Measurements from ENCODE around the gene TEX264.

TEX264 gene

DNA sequence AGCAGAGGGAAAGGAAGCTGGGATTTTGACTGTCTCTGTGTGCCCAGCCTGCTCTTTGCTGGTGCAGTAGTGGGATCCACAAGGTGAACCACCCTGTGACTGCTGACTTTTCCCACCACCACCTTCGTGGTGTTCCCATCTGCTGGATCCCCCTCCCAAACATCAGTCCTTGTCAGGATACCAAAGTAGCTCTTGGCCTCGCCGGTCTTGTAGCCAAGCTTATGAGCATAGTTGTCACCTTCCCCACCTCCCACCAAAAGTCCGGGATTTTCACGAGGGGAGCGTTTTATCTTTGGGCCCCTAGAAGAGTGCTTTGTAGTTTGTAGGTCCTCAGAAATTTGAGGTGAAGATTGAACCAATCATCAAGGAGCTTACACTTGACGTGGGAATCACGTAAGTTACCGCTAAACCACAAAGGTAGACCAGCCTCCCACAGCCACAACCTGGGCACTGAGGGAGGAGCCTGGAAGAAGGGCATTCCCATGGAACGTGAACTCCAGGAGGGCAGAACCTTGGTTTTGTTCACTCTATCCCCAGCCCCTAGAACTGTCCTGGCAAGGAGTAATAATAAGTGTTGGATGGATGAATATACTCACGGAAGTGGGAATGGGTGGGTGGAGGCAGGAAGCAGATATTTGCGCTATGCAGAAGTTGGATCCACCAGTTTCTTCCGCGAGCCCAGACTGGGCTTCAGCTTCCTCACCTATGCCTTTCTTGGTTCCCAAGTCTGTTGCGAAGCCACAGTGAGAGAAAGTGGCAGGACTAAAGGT lies 814 bp upstream of the TEX264 start:
- Histone ChIP-seq H3K27ac (peak overlapping the region in 10 of 11 experiments; percentile 84 to 98 (median 93); a peak in 20 of 22 replicates), H4K20me1 (peaks cover 0 to 22% (median 0%) of the 10 kb centered on the region in 11 experiments; a peak in 2 of 22 replicates), H3K4me1 (peaks cover 46 to 86% (median 73%) of the 10 kb centered on the region in 10 experiments), H3K9ac (peak overlapping the region; percentile 86 to 98 (median 92)), H3K36me3 (peaks cover 5 to 43% (median 20%) of the 10 kb centered on the region in 11 experiments; a peak in 20 of 22 replicates), H3K4me2 (peak overlapping the region; percentile 84 to 99 (median 97)), H3K9me3 (replicated peaks in 1 of 11) (no peaks in the 10 kb centered on the region), H3K4me3 (peak overlapping the region; percentile 71 to 94 (median 82)), H3K27me3 (no peaks in the 10 kb centered on the region)
- no peak for TF ChIP-seq Cebpa-rat (IDR thresholded peaks at IDR 0.05)

DNA sequence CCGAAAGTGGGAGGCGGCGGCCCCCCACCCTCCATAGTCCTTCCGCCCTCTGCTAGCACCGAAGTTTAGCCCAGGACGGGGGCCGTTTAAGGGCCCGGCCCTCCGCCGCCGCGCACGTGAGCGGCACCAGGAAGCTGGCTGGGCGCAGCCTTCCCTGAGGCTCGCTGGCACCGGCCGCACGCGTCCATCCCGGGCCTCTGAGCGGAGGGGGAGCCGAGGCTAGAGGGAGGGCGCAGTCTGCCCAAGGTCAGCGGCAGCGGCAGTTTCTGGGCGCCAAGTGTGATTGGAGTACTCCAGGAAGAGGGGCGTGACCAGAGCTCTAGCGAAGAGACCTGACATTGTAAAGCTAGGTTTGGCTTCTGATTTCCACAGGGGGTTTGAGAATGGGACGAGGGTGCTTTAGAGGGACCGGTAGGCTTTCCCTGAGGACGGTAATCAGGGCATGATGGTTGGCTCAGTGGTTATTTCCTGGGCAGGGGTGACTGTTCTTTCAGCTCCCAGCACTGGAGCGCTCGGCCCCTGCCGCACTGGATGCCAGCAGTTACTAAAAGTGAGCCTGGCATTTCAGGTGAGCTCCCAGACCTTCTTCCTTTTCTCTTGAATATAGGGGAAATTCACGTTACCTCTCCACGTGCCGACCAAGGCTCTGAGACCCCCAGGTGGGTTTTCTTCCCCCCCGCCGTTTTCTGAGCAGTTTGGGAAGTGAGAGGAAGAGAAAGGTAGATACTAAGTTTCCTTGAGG lies 853 bp downstream of the TEX264 start:
- H4K20me1 ChIP-seq, result peaks cover 0 to 33% (median 0%) of the 10 kb centered on the region in 11 experiments; a peak in 3 of 22 replicates
- H3K9ac ChIP-seq, result peak overlapping the region; percentile 86 to 98 (median 92)
- H3K27ac ChIP-seq, result peak overlapping the region; percentile 68 to 98 (median 93)
- TF ChIP-seq Cebpa-rat (IDR thresholded peaks at IDR 0.05), result no peak
- peak overlapping the region; percentile 84 to 99 (median 97) for H3K4me2 ChIP-seq
- no peaks in the 10 kb centered on the region for H3K9me3 ChIP-seq (replicated peaks in 1 of 11)
- peak overlapping the region; percentile 71 to 94 (median 82) for H3K4me3 ChIP-seq
- H3K27me3 ChIP-seq, result no peaks in the 10 kb centered on the region
- peaks cover 13 to 45% (median 31%) of the 10 kb centered on the region in 11 experiments; a peak in 21 of 22 replicates for H3K36me3 ChIP-seq
- peaks cover 46 to 92% (median 84%) of the 10 kb centered on the region in 10 experiments for H3K4me1 ChIP-seq

DNA sequence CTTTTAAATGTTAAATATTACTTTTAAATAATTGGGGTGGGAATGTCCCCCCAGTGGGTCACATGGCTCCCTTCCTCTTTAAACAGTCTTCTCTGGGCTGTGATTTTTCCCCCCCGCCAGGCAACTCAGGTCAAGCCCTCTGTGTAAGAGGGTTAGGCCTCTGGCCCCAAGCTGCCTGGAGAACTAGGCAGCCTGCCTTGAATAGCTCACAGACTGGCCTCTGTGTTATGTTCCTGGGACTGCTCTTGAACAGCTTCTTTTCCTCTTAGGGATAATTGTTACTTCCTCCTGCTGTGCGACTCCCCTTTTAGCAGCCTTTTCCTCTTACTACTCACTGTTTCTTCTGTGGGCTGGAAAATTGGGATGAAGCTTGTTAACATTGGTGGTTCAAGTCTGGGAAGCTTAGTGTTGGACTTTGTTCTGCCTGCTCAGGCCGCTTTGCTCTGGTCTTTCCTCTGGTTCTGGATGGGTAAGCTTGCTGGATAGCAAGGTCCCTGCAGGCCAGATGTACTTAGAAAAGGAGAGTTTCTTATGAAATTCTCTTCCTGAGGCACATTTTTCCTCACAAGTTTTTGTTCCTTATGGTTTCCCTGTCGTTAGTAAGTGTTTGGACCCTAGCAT lies 2.2 kb downstream of the TEX264 start:
- Histone ChIP-seq H3K4me1 (peaks cover 46 to 92% (median 87%) of the 10 kb centered on the region in 10 experiments), H4K20me1 (peaks cover 0 to 46% (median 0%) of the 10 kb centered on the region in 11 experiments; a peak in 3 of 22 replicates), H3K27ac (peak overlapping the region in 10 of 11 experiments; percentile 21 to 98 (median 88); a peak in 16 of 22 replicates), H3K9me3 (replicated peaks in 1 of 11) (no peaks in the 10 kb centered on the region), H3K4me2 (peak overlapping the region; percentile 84 to 99 (median 97)), H3K27me3 (no peaks in the 10 kb centered on the region), H3K9ac (peak overlapping the region; percentile 86 to 98 (median 92); a peak in 21 of 22 replicates), H3K36me3 (peaks cover 16 to 45% (median 39%) of the 10 kb centered on the region in 11 experiments; a peak in 21 of 22 replicates), H3K4me3 (peak overlapping the region in 6 of 10 experiments; percentile 78 to 89 (median 84); a peak in 7 of 20 replicates)
- no peak for TF ChIP-seq Cebpa-rat (IDR thresholded peaks at IDR 0.05)

DNA sequence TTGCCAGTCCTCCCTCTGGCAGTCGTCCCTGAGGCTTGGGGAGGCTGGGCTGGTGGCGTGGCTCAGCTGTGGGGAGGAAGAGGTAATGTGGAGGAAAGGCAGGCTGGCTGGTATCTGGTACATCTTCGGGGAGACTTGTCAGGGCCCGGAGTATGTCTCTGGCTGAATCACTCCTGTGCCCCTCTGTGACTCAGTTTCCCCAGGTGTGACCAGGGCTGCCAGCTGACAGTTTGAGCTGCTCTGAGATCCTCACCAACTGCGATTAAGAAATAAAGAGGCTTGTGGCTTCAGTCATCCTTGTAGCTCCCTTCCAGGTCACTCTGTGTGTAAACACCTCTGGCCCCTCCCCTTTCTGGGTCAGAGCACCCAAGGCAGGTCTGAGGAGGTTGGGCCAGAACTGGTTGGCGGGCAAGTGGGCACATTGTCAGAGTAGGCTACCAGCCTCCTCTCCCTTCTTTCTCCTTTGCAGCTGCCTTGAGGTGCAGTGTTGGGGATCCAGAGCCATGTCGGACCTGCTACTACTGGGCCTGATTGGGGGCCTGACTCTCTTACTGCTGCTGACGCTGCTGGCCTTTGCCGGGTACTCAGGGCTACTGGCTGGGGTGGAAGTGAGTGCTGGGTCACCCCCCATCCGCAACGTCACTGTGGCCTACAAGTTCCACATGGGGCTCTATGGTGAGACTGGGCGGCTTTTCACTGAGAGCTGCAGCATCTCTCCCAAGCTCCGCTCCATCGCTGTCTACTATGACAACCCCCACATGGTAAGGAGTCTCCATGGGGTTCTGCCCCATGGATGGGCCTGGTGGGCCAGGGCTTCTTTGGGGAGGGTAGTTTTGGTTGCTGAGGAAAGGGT lies 3.0 kb downstream of the TEX264 start:
- H4K20me1 ChIP-seq, result peaks cover 0 to 51% (median 0%) of the 10 kb centered on the region in 11 experiments; a peak in 3 of 22 replicates
- no peak for TF ChIP-seq Cebpa-rat (IDR thresholded peaks at IDR 0.05)
- peaks cover 19 to 52% (median 46%) of the 10 kb centered on the region in 11 experiments; a peak in 21 of 22 replicates for H3K36me3 ChIP-seq
- H3K9me3 ChIP-seq (replicated peaks in 1 of 11), result no peaks in the 10 kb centered on the region
- peak overlapping the region; percentile 86 to 98 (median 92); a peak in 16 of 22 replicates for H3K9ac ChIP-seq
- peaks cover 48 to 92% (median 87%) of the 10 kb centered on the region in 10 experiments for H3K4me1 ChIP-seq
- peak overlapping the region; percentile 84 to 99 (median 97) for H3K4me2 ChIP-seq
- H3K27me3 ChIP-seq, result no peaks in the 10 kb centered on the region
- peak overlapping the region in 8 of 11 experiments; percentile 11 to 98 (median 93); a peak in 14 of 22 replicates for H3K27ac ChIP-seq
- peak overlapping the region in 3 of 10 experiments; percentile 13 to 89 (median 87); a peak in 4 of 20 replicates for H3K4me3 ChIP-seq

DNA sequence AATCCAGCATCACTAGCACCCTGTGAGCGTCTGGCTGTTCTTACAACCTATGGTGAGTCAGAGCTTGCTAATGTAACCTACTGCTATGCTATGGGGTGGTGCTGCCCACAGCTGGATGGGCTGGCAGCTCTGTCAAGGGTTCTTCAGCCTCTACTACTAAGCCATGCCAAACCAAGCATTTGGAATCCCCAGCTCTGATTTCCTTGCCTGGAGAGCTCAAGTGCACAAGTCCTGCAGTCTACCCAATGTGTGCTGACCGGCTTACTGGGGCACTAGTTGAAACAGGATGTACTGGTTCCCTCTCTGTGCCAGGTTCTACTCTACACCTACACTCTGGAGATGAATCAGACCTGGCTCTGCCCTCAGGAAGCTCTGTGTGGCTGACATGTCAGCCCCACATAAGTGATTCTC lies 4.2 kb downstream of the TEX264 start:
- Histone ChIP-seq H4K20me1 (peaks cover 0 to 51% (median 0%) of the 10 kb centered on the region in 11 experiments; a peak in 3 of 22 replicates), H3K4me3 (no peak overlapping the region), H3K4me1 (peaks cover 48 to 92% (median 87%) of the 10 kb centered on the region in 10 experiments), H3K4me2 (peak overlapping the region in 9 of 11 experiments; percentile 10 to 99 (median 95); a peak in 14 of 22 replicates), H3K36me3 (peaks cover 25 to 64% (median 48%) of the 10 kb centered on the region in 11 experiments), H3K9ac (no peak overlapping the region), H3K27me3 (no peaks in the 10 kb centered on the region), H3K9me3 (replicated peaks in 1 of 11) (no peaks in the 10 kb centered on the region), H3K27ac (peak overlapping the region in 4 of 11 experiments; percentile 7 to 97 (median 60); a peak in 4 of 22 replicates)
- no peak for TF ChIP-seq Cebpa-rat (IDR thresholded peaks at IDR 0.05)

DNA sequence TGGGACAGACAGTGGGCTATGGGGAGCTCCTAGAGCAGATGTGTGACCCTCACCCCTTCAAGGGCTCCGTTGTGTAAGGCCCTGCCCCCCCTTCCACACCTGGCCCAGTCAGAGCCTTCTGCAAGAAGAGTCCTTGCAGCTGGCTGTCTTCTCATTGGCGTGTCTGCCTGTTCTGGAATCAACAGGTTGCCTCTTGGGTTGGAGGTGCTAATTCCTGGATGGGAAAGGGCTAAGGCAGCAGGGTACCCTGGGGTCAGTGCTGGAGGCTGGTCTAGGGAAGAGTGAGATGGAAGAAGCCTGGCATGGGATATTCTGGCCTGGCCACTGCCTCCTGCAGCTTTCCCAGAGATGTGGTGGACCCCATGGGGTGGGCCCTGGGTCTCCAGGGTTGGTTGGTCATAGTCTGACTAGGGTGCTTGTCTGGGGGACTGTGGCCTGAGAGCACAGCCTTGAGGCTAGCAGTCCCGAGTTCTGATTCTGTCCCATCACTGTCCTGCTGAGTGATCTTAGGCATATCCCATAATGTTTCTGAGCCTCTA lies 5.1 kb downstream of the TEX264 start:
- H3K27ac ChIP-seq, result peak overlapping the region in 1 of 11 experiments; percentile 86; a peak in 2 of 22 replicates
- peak overlapping the region in 7 of 11 experiments; percentile 10 to 99 (median 97); a peak in 12 of 22 replicates for H3K4me2 ChIP-seq
- peaks cover 51 to 95% (median 90%) of the 10 kb centered on the region in 10 experiments for H3K4me1 ChIP-seq
- H4K20me1 ChIP-seq, result peaks cover 0 to 58% (median 0%) of the 10 kb centered on the region in 11 experiments; a peak in 4 of 22 replicates
- H3K27me3 ChIP-seq, result no peaks in the 10 kb centered on the region
- H3K9ac ChIP-seq, result no peak overlapping the region
- no peak for TF ChIP-seq Cebpa-rat (IDR thresholded peaks at IDR 0.05)
- H3K36me3 ChIP-seq, result peaks cover 25 to 70% (median 48%) of the 10 kb centered on the region in 11 experiments
- no peaks in the 10 kb centered on the region for H3K9me3 ChIP-seq (replicated peaks in 1 of 11)
- H3K4me3 ChIP-seq, result no peak overlapping the region

DNA sequence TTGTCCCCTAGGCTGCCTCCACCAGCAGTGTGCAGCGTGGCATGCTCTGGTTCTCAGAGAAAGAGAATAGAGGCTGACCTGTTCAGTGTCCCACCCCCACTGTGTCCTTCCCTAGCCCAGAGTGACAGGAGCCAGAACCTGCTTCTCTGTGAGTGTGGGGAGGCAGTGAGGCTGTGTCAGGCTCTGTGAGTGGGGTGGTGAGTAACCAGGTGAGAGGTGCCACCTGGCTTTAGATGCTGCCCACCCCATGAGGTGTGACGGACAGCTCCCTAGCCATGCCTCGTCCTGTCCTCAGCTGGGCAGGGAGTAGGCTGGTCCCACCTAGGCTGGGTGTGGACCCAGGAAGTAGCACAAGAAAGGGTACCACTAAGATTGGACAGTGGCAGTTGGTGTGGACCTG lies 6.3 kb downstream of the TEX264 start:
- H3K36me3 ChIP-seq, result peaks cover 25 to 70% (median 48%) of the 10 kb centered on the region in 11 experiments
- H3K4me1 ChIP-seq, result peaks cover 57 to 100% (median 96%) of the 10 kb centered on the region in 10 experiments
- TF ChIP-seq Cebpa-rat (IDR thresholded peaks at IDR 0.05), result no peak
- H3K4me2 ChIP-seq, result peak overlapping the region in 7 of 11 experiments; percentile 21 to 99 (median 96); a peak in 10 of 22 replicates
- H3K4me3 ChIP-seq, result no peak overlapping the region
- H3K9ac ChIP-seq, result peak overlapping the region in 4 of 11 experiments; percentile 7 to 42 (median 24); a peak in 2 of 22 replicates
- H3K27me3 ChIP-seq, result no peaks in the 10 kb centered on the region
- H3K9me3 ChIP-seq (replicated peaks in 1 of 11), result no peaks in the 10 kb centered on the region
- H3K27ac ChIP-seq, result peak overlapping the region in 7 of 11 experiments; percentile 79 to 87 (median 85); a peak in 8 of 22 replicates
- peaks cover 0 to 65% (median 0%) of the 10 kb centered on the region in 11 experiments; a peak in 4 of 22 replicates for H4K20me1 ChIP-seq
